ENCODE data around the gene UCK2. TPM values are rescaled to one million over a fixed set of nuclear protein-coding genes. Genes with fewer than 3 reads are reported as not detected.

UCK2 gene
- total and polyA plus RNA-seq, 12 donors: 5.4 to 22.7 (median 14.0) TPM

GRCh38 chr1:165897326-165898303 is 70.2 kb downstream of the UCK2 start:
- no peak overlapping the region for H3K4me3 ChIP-seq
- WGBS, 4 donors: 87 to 91% (median 90%) methylated on average over 12 of the region's 12 CpGs
- no peaks in the 10 kb centered on the region for H3K27me3 ChIP-seq
- H3K27ac ChIP-seq: no peak overlapping the region
- no peaks in the 10 kb centered on the region for H3K4me1 ChIP-seq (replicated peaks in 1 of 2)
- TF ChIP-seq CTCF (IDR thresholded peaks at IDR 0.05) (no peak), POLR2A (IDR thresholded peaks at IDR 0.05) (no peak)
- intact Hi-C loops (cut with DNase I): no loop called here
- H3K36me3 ChIP-seq (replicated peaks in 1 of 2): peaks cover 0 to 4% of the 10 kb centered on the region in 2 donors
- H3K9me3 ChIP-seq (replicated peaks in 1 of 3): no peaks in the 10 kb centered on the region
- DNase-seq: no peak

GRCh38 chr1:165898837-165899236 is 71.4 kb downstream of the UCK2 start:
- Histone ChIP-seq H3K36me3 (replicated peaks in 1 of 2) (peaks cover 0 to 4% of the 10 kb centered on the region in 2 donors), H3K9me3 (replicated peaks in 1 of 3) (no peaks in the 10 kb centered on the region), H3K27me3 (no peaks in the 10 kb centered on the region), H3K4me3 (no peak overlapping the region), H3K27ac (no peak overlapping the region), H3K4me1 (replicated peaks in 1 of 2) (peaks cover 0 to 3% of the 10 kb centered on the region in 2 donors)
- no peak for TF ChIP-seq POLR2A (IDR thresholded peaks at IDR 0.05)
- WGBS, 4 donors: 75 to 79% (median 78%) methylated on average over 3 of the region's 3 CpGs
- no peak for DNase-seq
- intact Hi-C loops (cut with DNase I): no loop called here

- 68 to 93% (median 86%) methylated on average over 1 to 4 of the region's 4 CpGs for WGBS, 4 donors
- Histone ChIP-seq H3K4me1 (replicated peaks in 1 of 2) (peaks cover 0 to 3% of the 10 kb centered on the region in 2 donors), H3K27me3 (no peaks in the 10 kb centered on the region), H3K4me3 (no peak overlapping the region), H3K27ac (no peak overlapping the region), H3K36me3 (replicated peaks in 1 of 2) (peaks cover 0 to 4% of the 10 kb centered on the region in 2 donors), H3K9me3 (replicated peaks in 1 of 3) (no peaks in the 10 kb centered on the region)
- TF ChIP-seq CTCF (IDR thresholded peaks at IDR 0.05): no peak
- TF ChIP-seq POLR2A (IDR thresholded peaks at IDR 0.05): no peak
- no peak for DNase-seq
- intact Hi-C loops (cut with DNase I): no loop called here
Observed at GRCh38 chr1:165899461-165899941, 72.1 kb downstream of the UCK2 start.

GRCh38 chr1:165900576-165901380 is 73.4 kb downstream of the UCK2 start:
- H3K4me3 ChIP-seq: no peak overlapping the region
- peaks cover 0 to 4% of the 10 kb centered on the region in 2 donors for H3K36me3 ChIP-seq (replicated peaks in 1 of 2)
- no peak for TF ChIP-seq POLR2A (IDR thresholded peaks at IDR 0.05)
- TF ChIP-seq CTCF (IDR thresholded peaks at IDR 0.05): no peak
- H3K9me3 ChIP-seq (replicated peaks in 1 of 3): no peaks in the 10 kb centered on the region
- DNase-seq: no peak
- H3K27ac ChIP-seq: no peak overlapping the region
- H3K4me1 ChIP-seq (replicated peaks in 1 of 2): peaks cover 0 to 3% of the 10 kb centered on the region in 2 donors
- 60 to 75% (median 69%) methylated on average over 22 of the region's 22 CpGs for WGBS, 4 donors
- H3K27me3 ChIP-seq: no peaks in the 10 kb centered on the region
- intact Hi-C loops (cut with DNase I): no loop called here

All from adrenal gland (tissue), 12 donors.